ENCODE data around the gene SH2B2. TPM values are rescaled to one million over a fixed set of nuclear protein-coding genes. Genes with fewer than 3 reads are reported as not detected.

SH2B2 gene
- total and polyA plus RNA-seq, 2 experiments from 2014 or later, result 5.6 to 21.9 TPM

GRCh38 chr7:102303669-102304422, 17.2 kb downstream of the SH2B2 start:
- Histone ChIP-seq H2AFZ (no peak overlapping the region), H3K9me2 (ENCODE audit: insufficient read depth) (no peaks in the 10 kb centered on the region), H3K79me2 (replicated peaks; ENCODE audit: insufficient read depth) (no peaks in the 10 kb centered on the region), H3F3A (replicated peaks; ENCODE audit: low read depth) (0 out of 2 replicates have a peak, but pooled peaks cover 5% of the 10 kb centered on the region), H4K20me1 (replicated peaks; ENCODE audit: insufficient read depth) (peaks cover 11% of the 10 kb centered on the region), H3K27ac (ENCODE audit: low read depth) (no peak overlapping the region), H3K4me3 (no peak overlapping the region), H3K4me2 (no peak overlapping the region), H3K4me1 (ENCODE audit: insufficient read depth) (peaks cover 11% of the 10 kb centered on the region; the same call in 1 of the 2 replicates), H3K36me3 (ENCODE audit: insufficient read depth) (no peaks in the 10 kb centered on the region), H3K27me3 (ENCODE audit: insufficient read depth) (peaks cover 5% of the 10 kb centered on the region; the same call in 1 of the 2 replicates)
- no peak overlapping the region for H3K27ac Mint-ChIP-seq
- peaks cover 10% of the 10 kb centered on the region for H3K4me1 Mint-ChIP-seq
- DNase-seq (ENCODE audit: low spot score), result no peak
- no peaks in the 10 kb centered on the region for H3K9me3 Mint-ChIP-seq
- H3K4me3 Mint-ChIP-seq, result no peak overlapping the region
- no peaks in the 10 kb centered on the region for H3K36me3 Mint-ChIP-seq (ENCODE audit: low read depth)
- no peak for ATAC-seq
- H3K27me3 Mint-ChIP-seq (ENCODE audit: insufficient read depth, low read depth, poor library complexity), result peaks cover 14% of the 10 kb centered on the region
- TF ChIP-seq NANOG (IDR thresholded peaks at IDR 0.05; ENCODE audit: borderline replicate concordance) (no peak), STAT1 (IDR thresholded peaks at IDR 0.05; ENCODE audit: unreplicated experiment) (no peak), JUNB (IDR thresholded peaks at IDR 0.05; ENCODE audit: unreplicated experiment) (no peak), EZH2 (IDR thresholded peaks at IDR 0.05; ENCODE audit: low read depth, unreplicated experiment) (no peak), CREB1 (CRISPR knock-in tag; IDR thresholded peaks at IDR 0.05; ENCODE audit: low read depth) (no peak)
- TF ChIP-seq, protein P1, sequence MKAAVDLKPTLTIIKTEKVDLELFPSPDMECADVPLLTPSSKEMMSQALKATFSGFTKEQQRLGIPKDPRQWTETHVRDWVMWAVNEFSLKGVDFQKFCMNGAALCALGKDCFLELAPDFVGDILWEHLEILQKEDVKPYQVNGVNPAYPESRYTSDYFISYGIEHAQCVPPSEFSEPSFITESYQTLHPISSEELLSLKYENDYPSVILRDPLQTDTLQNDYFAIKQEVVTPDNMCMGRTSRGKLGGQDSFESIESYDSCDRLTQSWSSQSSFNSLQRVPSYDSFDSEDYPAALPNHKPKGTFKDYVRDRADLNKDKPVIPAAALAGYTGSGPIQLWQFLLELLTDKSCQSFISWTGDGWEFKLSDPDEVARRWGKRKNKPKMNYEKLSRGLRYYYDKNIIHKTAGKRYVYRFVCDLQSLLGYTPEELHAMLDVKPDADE (IDR thresholded peaks at IDR 0.05), result no peak

DNA sequence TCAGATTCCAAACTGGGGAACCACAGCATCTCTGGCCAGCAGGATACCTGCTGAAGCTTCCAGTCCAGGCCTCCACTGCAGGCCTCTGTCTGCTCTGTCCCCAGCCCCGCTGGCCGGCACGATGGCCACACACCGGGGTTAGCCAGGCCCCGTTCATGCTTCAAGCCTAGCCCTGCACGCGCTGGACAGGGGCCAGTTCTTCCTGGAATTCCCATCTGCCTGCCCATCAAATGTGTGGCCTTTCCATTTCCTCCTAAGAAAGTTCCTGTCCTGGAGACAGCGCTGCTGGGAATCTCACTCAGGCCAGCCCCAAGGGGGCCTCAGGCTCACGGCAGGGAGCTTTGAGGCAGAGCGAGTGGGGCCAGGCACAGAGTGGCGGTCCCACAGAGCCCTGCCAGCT, 18.0 kb downstream of the SH2B2 start:
- no peak overlapping the region for H3K4me2 ChIP-seq
- peaks cover 5% of the 10 kb centered on the region; the same call in 1 of the 2 replicates for H3K27me3 ChIP-seq (ENCODE audit: insufficient read depth)
- no peak overlapping the region for H3K4me3 Mint-ChIP-seq
- TF ChIP-seq JUNB (IDR thresholded peaks at IDR 0.05; ENCODE audit: unreplicated experiment) (no peak), STAT1 (IDR thresholded peaks at IDR 0.05; ENCODE audit: unreplicated experiment) (no peak), NANOG (IDR thresholded peaks at IDR 0.05; ENCODE audit: borderline replicate concordance) (no peak)
- TF ChIP-seq, protein P2, sequence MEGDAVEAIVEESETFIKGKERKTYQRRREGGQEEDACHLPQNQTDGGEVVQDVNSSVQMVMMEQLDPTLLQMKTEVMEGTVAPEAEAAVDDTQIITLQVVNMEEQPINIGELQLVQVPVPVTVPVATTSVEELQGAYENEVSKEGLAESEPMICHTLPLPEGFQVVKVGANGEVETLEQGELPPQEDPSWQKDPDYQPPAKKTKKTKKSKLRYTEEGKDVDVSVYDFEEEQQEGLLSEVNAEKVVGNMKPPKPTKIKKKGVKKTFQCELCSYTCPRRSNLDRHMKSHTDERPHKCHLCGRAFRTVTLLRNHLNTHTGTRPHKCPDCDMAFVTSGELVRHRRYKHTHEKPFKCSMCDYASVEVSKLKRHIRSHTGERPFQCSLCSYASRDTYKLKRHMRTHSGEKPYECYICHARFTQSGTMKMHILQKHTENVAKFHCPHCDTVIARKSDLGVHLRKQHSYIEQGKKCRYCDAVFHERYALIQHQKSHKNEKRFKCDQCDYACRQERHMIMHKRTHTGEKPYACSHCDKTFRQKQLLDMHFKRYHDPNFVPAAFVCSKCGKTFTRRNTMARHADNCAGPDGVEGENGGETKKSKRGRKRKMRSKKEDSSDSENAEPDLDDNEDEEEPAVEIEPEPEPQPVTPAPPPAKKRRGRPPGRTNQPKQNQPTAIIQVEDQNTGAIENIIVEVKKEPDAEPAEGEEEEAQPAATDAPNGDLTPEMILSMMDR (conservative IDR thresholded peaks at IDR 0.05; ENCODE audit: low read depth in 2 of 2), result no peak
- H3K27me3 Mint-ChIP-seq (ENCODE audit: insufficient read depth, low read depth, poor library complexity), result peaks cover 11% of the 10 kb centered on the region
- no peaks in the 10 kb centered on the region for H3K9me3 Mint-ChIP-seq
- H3K9me2 ChIP-seq (ENCODE audit: insufficient read depth), result no peaks in the 10 kb centered on the region
- H3K36me3 Mint-ChIP-seq (ENCODE audit: low read depth), result peaks cover 3% of the 10 kb centered on the region; the same call in 1 of the 3 replicates
- peaks cover 11% of the 10 kb centered on the region; the same call in 1 of the 2 replicates for H3K4me1 ChIP-seq (ENCODE audit: insufficient read depth)
- H3K36me3 ChIP-seq (ENCODE audit: insufficient read depth), result no peaks in the 10 kb centered on the region
- H3K27ac ChIP-seq (ENCODE audit: low read depth), result no peak overlapping the region
- DNase-seq (ENCODE audit: low spot score) (no peak), ATAC-seq (no peak)
- H3K79me2 ChIP-seq (replicated peaks; ENCODE audit: insufficient read depth), result no peaks in the 10 kb centered on the region
- H4K20me1 ChIP-seq (replicated peaks; ENCODE audit: insufficient read depth), result peaks cover 11% of the 10 kb centered on the region
- H2AFZ ChIP-seq, result no peak overlapping the region
- 0 out of 2 replicates have a peak, but pooled peaks cover 5% of the 10 kb centered on the region for H3F3A ChIP-seq (replicated peaks; ENCODE audit: low read depth)
- no peak overlapping the region for H3K27ac Mint-ChIP-seq
- no peak overlapping the region for H3K4me3 ChIP-seq
- H3K4me1 Mint-ChIP-seq, result peaks cover 10% of the 10 kb centered on the region

Measured in GM23338 (cell line).